Measurements from ENCODE around the gene STMND1. TPM values are rescaled to one million over a fixed set of nuclear protein-coding genes. Genes with fewer than 3 reads are reported as not detected.

The STMND1 gene
- total RNA-seq, 2 donors from 2014 or later, result 1.8 to 2.8 TPM

- no peak for TF ChIP-seq CTCF (IDR thresholded peaks at IDR 0.05)
- no peak for DNase-seq
- intact Hi-C loops (cut with DNase I), result no loop called here
- Histone ChIP-seq H3K27me3 (no peaks in the 10 kb centered on the region), H3K4me3 (no peak overlapping the region), H3K36me3 (no peaks in the 10 kb centered on the region), H3K9me3 (no peaks in the 10 kb centered on the region), H3K27ac (no peak overlapping the region), H3K4me1 (no peaks in the 10 kb centered on the region), H3K9ac (ENCODE audit: low read depth in 2 of 2, low read length in 2 of 2) (no peak overlapping the region)
These were observed 31.1 kb downstream of the STMND1 start for GRCh38 chr6:17132967-17133366.

GRCh38 chr6:17138033-17138432 lies 36.2 kb downstream of the STMND1 start:
- Histone ChIP-seq H3K4me1 (no peaks in the 10 kb centered on the region), H3K36me3 (no peaks in the 10 kb centered on the region), H3K27ac (no peak overlapping the region), H3K9ac (ENCODE audit: low read depth in 2 of 2, low read length in 2 of 2) (no peak overlapping the region), H3K9me3 (no peaks in the 10 kb centered on the region), H3K4me3 (no peak overlapping the region), H3K27me3 (no peaks in the 10 kb centered on the region)
- no peak for DNase-seq
- intact Hi-C loops (cut with DNase I), result no loop called here
- no peak for TF ChIP-seq CTCF (IDR thresholded peaks at IDR 0.05)

- DNase-seq, result no peak
- Histone ChIP-seq H3K9me3 (no peaks in the 10 kb centered on the region), H3K27ac (no peak overlapping the region), H3K36me3 (no peaks in the 10 kb centered on the region), H3K4me3 (no peak overlapping the region), H3K9ac (ENCODE audit: low read depth in 2 of 2, low read length in 2 of 2) (no peak overlapping the region), H3K4me1 (no peaks in the 10 kb centered on the region), H3K27me3 (no peaks in the 10 kb centered on the region)
- intact Hi-C loops (cut with DNase I), result no loop called here
- TF ChIP-seq CTCF (IDR thresholded peaks at IDR 0.05), result no peak
These were observed 42.2 kb downstream of the STMND1 start for GRCh38 chr6:17144016-17144415.

- no peak for TF ChIP-seq CTCF (IDR thresholded peaks at IDR 0.05)
- H3K36me3 ChIP-seq, result no peaks in the 10 kb centered on the region
- H3K9ac ChIP-seq (ENCODE audit: low read depth in 2 of 2, low read length in 2 of 2), result no peak overlapping the region
- no peaks in the 10 kb centered on the region for H3K4me1 ChIP-seq
- H3K4me3 ChIP-seq, result no peak overlapping the region
- no peak for DNase-seq
- intact Hi-C loops (cut with DNase I), result no loop called here
- no peaks in the 10 kb centered on the region for H3K9me3 ChIP-seq
- no peak overlapping the region for H3K27ac ChIP-seq
- H3K27me3 ChIP-seq, result no peaks in the 10 kb centered on the region
These were observed 47.7 kb downstream of the STMND1 start for GRCh38 chr6:17149571-17149970.

- Histone ChIP-seq H3K36me3 (no peaks in the 10 kb centered on the region), H3K27ac (no peak overlapping the region), H3K27me3 (no peaks in the 10 kb centered on the region), H3K4me1 (no peaks in the 10 kb centered on the region), H3K9me3 (no peaks in the 10 kb centered on the region), H3K4me3 (no peak overlapping the region), H3K9ac (ENCODE audit: low read depth in 2 of 2, low read length in 2 of 2) (no peak overlapping the region)
- no peak for TF ChIP-seq CTCF (IDR thresholded peaks at IDR 0.05)
- intact Hi-C loops (cut with DNase I), result no loop called here
- DNase-seq, result no peak
These were observed 48.2 kb downstream of the STMND1 start for GRCh38 chr6:17150096-17150495.

GRCh38 chr6:17151888-17152287 lies 50.0 kb downstream of the STMND1 start:
- Histone ChIP-seq H3K9me3 (no peaks in the 10 kb centered on the region), H3K4me3 (no peak overlapping the region), H3K27ac (no peak overlapping the region), H3K4me1 (no peaks in the 10 kb centered on the region), H3K36me3 (no peaks in the 10 kb centered on the region), H3K27me3 (no peaks in the 10 kb centered on the region), H3K9ac (ENCODE audit: low read depth in 2 of 2, low read length in 2 of 2) (no peak overlapping the region)
- no peak for TF ChIP-seq CTCF (IDR thresholded peaks at IDR 0.05)
- intact Hi-C loops (cut with DNase I), result no loop called here
- no peak for DNase-seq

All from colonic mucosa (tissue), 4 donors.